Hippocampal formation (tissue), 2 donors: Measurements from ENCODE around the gene MANSC4.
"Not testable (repeated sequence)": the region's sequence is repeated elsewhere in the genome, so short reads cannot be mapped to it uniquely, and the experiment has no call there.

Source experiments
- DNase-seq, 2 donors: peaks; one replicate each; lab custom pipeline; 2025; lab: John Stamatoyannopoulos, UW

MANSC4 gene

GRCh38 chr12:27751386-27752047, 28.5 kb downstream of the MANSC4 start:
- no peak for DNase-seq

- DNase-seq: no peak
Measured at GRCh38 chr12:27747111-27747820, 32.8 kb downstream of the MANSC4 start.

- DNase-seq: not testable (repeated sequence)
Measured at GRCh38 chr12:27745734-27746133, 34.3 kb downstream of the MANSC4 start.

GRCh38 chr12:27743601-27744000, 36.4 kb downstream of the MANSC4 start:
- DNase-seq: no peak

- DNase-seq: not testable (repeated sequence)
Measured at GRCh38 chr12:27734321-27734720, 45.7 kb downstream of the MANSC4 start.

GRCh38 chr12:27733791-27734190, 46.2 kb downstream of the MANSC4 start:
- DNase-seq: no peak

GRCh38 chr12:27733052-27733656, 46.9 kb downstream of the MANSC4 start:
- DNase-seq: no peak

- DNase-seq: no peak
Measured at GRCh38 chr12:27732281-27732680, 47.8 kb downstream of the MANSC4 start.

- DNase-seq: no peak
Measured at GRCh38 chr12:27730097-27730588, 49.9 kb downstream of the MANSC4 start.

GRCh38 chr12:27723212-27723611, 56.8 kb downstream of the MANSC4 start:
- DNase-seq: no peak
